CD4-positive, CD25-positive, alpha-beta regulatory T cell (primary cell): ENCODE measurements around the gene SYT15. TPM values are rescaled to one million over a fixed set of nuclear protein-coding genes. Genes with fewer than 3 reads are reported as not detected.

Source experiments
- ATAC-seq, 2 donors: fragments of 150-1000 bp; cut with Tn5 transposase; one replicate each; pipeline ENCODE4 v1.10.0; 2021; ENCODE audit warnings: low read depth in 2 of 2, moderate number of reproducible peaks in 2 of 2, moderate library complexity in 1 of 2
- DNase-seq, 3 donors: peaks; one replicate each; pipeline versions ENCODE4 v3.0.0 to v3.0.0-alpha.2; 2012 to 2022; ENCODE audit warnings: mixed read lengths in 1 of 3
- H3K27ac ChIP-seq: one replicate; pipeline ENCODE4 v1.7.0; 2013; ENCODE audit warnings: mild to moderate bottlenecking, low read length; ENCODE audit not compliant: insufficient read depth, poor library complexity, severe bottlenecking
- H3K27me3 ChIP-seq: one replicate; pipeline ENCODE4 v1.7.0; 2013; ENCODE audit warnings: low read length; ENCODE audit not compliant: control insufficient read depth, insufficient read depth
- H3K36me3 ChIP-seq: one replicate; pipeline ENCODE4 v1.7.0; 2013; ENCODE audit warnings: mild to moderate bottlenecking, low read length, moderate library complexity; ENCODE audit not compliant: control insufficient read depth, insufficient read depth
- H3K4me1 ChIP-seq: 2 replicates; pipeline ENCODE4 v1.7.0; 2013; ENCODE audit warnings: mild to moderate bottlenecking, low read length; ENCODE audit not compliant: insufficient read depth, control insufficient read depth, poor library complexity, severe bottlenecking
- H3K4me3 ChIP-seq: one replicate; pipeline ENCODE4 v1.7.0; 2013; ENCODE audit warnings: low read depth, mild to moderate bottlenecking, low read length, moderate library complexity
- H3K9me3 ChIP-seq, 2 experiments: 1 replicate in 1 of 2; 2 replicates in 1 of 2; pipeline ENCODE4 v1.7.0; 2013; ENCODE audit warnings: low read length in 2 of 2, mild to moderate bottlenecking in 1 of 2, moderate library complexity in 1 of 2; ENCODE audit not compliant: control insufficient read depth in 2 of 2
- H3K27ac Mint-ChIP-seq, 3 donors: one replicate each; pipeline ENCODE4 v1.8.0; 2020 to 2022; ENCODE audit warnings: mild to moderate bottlenecking in 3 of 3, mixed read lengths in 3 of 3, moderate library complexity in 2 of 3
- H3K27me3 Mint-ChIP-seq: one replicate; pipeline ENCODE4 v1.8.0; 2022; ENCODE audit warnings: mild to moderate bottlenecking, mixed read lengths
- H3K36me3 Mint-ChIP-seq: one replicate; pipeline ENCODE4 v1.8.0; 2020; ENCODE audit warnings: mixed read lengths
- H3K4me1 Mint-ChIP-seq, 4 donors: one replicate each; pipeline ENCODE4 v1.8.0; 2020 to 2022; ENCODE audit warnings: mixed read lengths in 4 of 4, mild to moderate bottlenecking in 1 of 4
- H3K4me3 Mint-ChIP-seq, 4 donors: one replicate each; pipeline ENCODE4 v1.8.0; 2020 to 2022; ENCODE audit warnings: mild to moderate bottlenecking in 4 of 4, mixed read lengths in 4 of 4, moderate library complexity in 3 of 4
- H3K9me3 Mint-ChIP-seq, 7 donors: one replicate each; pipeline ENCODE4 v1.8.0; 2020 to 2022; ENCODE audit warnings: mixed read lengths in 7 of 7, mild to moderate bottlenecking in 3 of 7, moderate library complexity in 2 of 7
- polyA plus RNA-seq, 4 donors: library from polyadenylated mRNA; unstranded; fragments of 300-500 nt; fragmentation: Illumina TruSeq; gene quantifications; one replicate each; pipeline ENCODE4 v1.2.3, GENCODE V29; 2021
- total RNA-seq: library from RNA; stranded (reverse); gene quantifications from one replicate; pipeline ENCODE4 v1.2.3, GENCODE V29; 2022

Gene SYT15
- total and polyA plus RNA-seq, 5 donors from 2014 or later: 0.09 to 0.67 (median 0.16) TPM; not detected in 1

GRCh38 chr10:46542567-46543465, 36.1 kb upstream of the SYT15 start:
- peaks cover 11% of the 10 kb centered on the region for H3K27me3 ChIP-seq
- ATAC-seq: no peak
- peak in 1 of 3 donors; percentile 0 for DNase-seq
- no peaks in the 10 kb centered on the region for H3K36me3 ChIP-seq
- Mint-ChIP-seq H3K9me3 (peaks cover 0 to 2% (median 0%) of the 10 kb centered on the region in 7 donors), H3K4me1 (peaks cover 0 to 5% (median 2%) of the 10 kb centered on the region in 4 donors), H3K27ac (peak overlapping the region in 1 of 3 donors; percentile 22), H3K27me3 (peaks cover 36% of the 10 kb centered on the region), H3K4me3 (no peak overlapping the region), H3K36me3 (no peaks in the 10 kb centered on the region)
- H3K4me3 ChIP-seq: no peak overlapping the region
- no peaks in the 10 kb centered on the region for H3K4me1 ChIP-seq
- H3K9me3 ChIP-seq: no peaks in the 10 kb centered on the region
- H3K27ac ChIP-seq: no peak overlapping the region

- no peak overlapping the region for H3K27ac Mint-ChIP-seq
Measured at GRCh38 chr10:46543466-46544377, 35.2 kb upstream of the SYT15 start.

DNA sequence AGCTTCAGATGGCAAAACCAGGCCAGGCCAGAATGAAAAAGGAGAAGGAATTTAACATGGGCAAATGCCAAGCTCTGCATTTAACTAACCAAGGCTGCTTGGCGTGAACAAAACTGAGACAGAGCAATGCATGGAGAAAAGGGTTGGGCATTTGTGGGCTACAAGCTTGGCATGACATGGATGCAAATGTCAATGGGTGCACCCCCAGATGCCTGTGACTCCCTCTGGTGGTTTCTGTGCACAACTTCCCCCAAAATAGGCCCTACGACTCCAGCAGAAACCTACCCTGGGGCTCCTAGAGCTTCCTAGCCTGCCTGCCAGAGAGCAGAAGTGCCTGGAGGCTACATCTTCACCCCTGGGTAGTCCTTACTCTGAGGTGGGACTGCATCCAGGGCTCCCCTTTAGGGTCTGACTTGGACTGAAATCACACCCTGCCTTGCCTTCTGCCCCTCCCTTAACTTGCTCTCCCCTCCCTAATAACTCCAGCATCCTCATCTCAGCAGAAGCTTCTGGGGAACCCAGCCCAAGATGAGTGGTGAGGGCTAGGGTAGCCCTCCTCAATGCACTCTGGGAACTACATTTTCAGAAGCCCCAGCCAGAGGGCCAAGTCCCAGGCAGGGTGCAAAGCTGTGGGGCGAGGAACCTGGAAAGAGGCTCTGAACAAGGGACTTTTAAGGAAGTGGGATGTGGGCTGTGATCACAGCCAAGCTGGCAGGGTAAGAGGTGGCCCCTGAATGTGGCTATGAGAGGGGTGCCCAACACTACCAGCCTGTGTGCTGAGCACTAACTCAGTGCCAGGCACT, 33.7 kb upstream of the SYT15 start:
- H3K4me1 ChIP-seq: no peaks in the 10 kb centered on the region
- no peaks in the 10 kb centered on the region for H3K9me3 ChIP-seq
- Mint-ChIP-seq H3K9me3 (peaks cover 0 to 2% (median 0%) of the 10 kb centered on the region in 7 donors), H3K4me3 (no peak overlapping the region), H3K27ac (no peak overlapping the region), H3K27me3 (peaks cover 22% of the 10 kb centered on the region), H3K36me3 (no peaks in the 10 kb centered on the region), H3K4me1 (peaks cover 0 to 5% (median 1%) of the 10 kb centered on the region in 4 donors)
- H3K4me3 ChIP-seq: no peak overlapping the region
- no peak overlapping the region for H3K27ac ChIP-seq
- no peaks in the 10 kb centered on the region for H3K36me3 ChIP-seq
- ATAC-seq (no peak), DNase-seq (peak in 2 of 3 donors; percentile 0 to 20)
- peaks cover 3% of the 10 kb centered on the region for H3K27me3 ChIP-seq

More at GRCh38 chr10:46543466-46544377, 35.2 kb upstream of the SYT15 start:
- peaks cover 7% of the 10 kb centered on the region for H3K27me3 ChIP-seq
- H3K9me3 ChIP-seq: no peaks in the 10 kb centered on the region
- H3K36me3 ChIP-seq: no peaks in the 10 kb centered on the region
- Mint-ChIP-seq H3K9me3 (peaks cover 0 to 2% (median 0%) of the 10 kb centered on the region in 7 donors), H3K27me3 (peaks cover 31% of the 10 kb centered on the region), H3K4me3 (no peak overlapping the region), H3K36me3 (no peaks in the 10 kb centered on the region), H3K4me1 (peaks cover 0 to 5% (median 2%) of the 10 kb centered on the region in 4 donors)
- DNase-seq: peak in 1 of 3 donors; percentile 0
- no peak overlapping the region for H3K27ac ChIP-seq
- H3K4me1 ChIP-seq: no peaks in the 10 kb centered on the region
- no peak for ATAC-seq
- no peak overlapping the region for H3K4me3 ChIP-seq

DNA sequence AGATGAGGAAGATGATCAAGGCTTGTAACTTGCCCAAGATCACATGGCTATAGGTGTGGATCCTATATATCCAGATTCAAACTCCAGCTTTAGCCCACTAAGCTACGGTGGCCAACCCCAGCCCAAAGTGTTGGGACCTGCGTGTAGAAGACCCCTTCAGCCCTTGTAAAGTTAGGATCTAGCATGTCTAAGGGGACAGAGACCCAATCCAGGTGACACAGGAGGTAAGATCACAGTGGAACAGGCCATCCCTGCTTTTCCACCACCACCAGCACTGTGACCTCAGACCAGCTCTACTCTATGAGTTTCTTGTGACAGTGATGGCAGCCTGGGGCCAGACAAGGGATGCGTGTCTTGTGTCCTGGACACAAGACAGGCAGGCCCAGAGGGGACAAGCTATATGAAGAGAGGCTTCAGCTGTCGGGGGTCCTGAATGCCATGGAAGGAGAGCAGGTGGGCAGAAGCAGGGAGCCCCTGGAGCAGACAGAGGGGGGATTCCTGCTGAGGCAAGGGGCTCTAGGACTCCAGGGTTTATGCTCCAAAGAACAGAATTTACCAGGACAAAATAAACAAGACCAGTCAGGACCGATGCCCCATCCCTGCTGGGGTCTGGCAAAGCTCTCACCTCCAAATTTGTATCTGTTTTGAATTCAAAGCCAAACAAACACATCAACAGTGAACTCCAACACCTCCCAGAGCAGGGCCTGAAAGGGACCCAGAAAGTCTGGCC, 32.9 kb upstream of the SYT15 start:
- Mint-ChIP-seq H3K4me1 (no peaks in the 10 kb centered on the region), H3K27me3 (peaks cover 17% of the 10 kb centered on the region), H3K27ac (no peak overlapping the region), H3K4me3 (no peak overlapping the region), H3K9me3 (no peaks in the 10 kb centered on the region), H3K36me3 (no peaks in the 10 kb centered on the region)
- Histone ChIP-seq H3K27ac (no peak overlapping the region), H3K9me3 (no peaks in the 10 kb centered on the region), H3K4me3 (no peak overlapping the region), H3K27me3 (no peaks in the 10 kb centered on the region), H3K4me1 (no peaks in the 10 kb centered on the region), H3K36me3 (no peaks in the 10 kb centered on the region)
- DNase-seq (peak in 1 of 3 donors; percentile 0), ATAC-seq (no peak)

DNA sequence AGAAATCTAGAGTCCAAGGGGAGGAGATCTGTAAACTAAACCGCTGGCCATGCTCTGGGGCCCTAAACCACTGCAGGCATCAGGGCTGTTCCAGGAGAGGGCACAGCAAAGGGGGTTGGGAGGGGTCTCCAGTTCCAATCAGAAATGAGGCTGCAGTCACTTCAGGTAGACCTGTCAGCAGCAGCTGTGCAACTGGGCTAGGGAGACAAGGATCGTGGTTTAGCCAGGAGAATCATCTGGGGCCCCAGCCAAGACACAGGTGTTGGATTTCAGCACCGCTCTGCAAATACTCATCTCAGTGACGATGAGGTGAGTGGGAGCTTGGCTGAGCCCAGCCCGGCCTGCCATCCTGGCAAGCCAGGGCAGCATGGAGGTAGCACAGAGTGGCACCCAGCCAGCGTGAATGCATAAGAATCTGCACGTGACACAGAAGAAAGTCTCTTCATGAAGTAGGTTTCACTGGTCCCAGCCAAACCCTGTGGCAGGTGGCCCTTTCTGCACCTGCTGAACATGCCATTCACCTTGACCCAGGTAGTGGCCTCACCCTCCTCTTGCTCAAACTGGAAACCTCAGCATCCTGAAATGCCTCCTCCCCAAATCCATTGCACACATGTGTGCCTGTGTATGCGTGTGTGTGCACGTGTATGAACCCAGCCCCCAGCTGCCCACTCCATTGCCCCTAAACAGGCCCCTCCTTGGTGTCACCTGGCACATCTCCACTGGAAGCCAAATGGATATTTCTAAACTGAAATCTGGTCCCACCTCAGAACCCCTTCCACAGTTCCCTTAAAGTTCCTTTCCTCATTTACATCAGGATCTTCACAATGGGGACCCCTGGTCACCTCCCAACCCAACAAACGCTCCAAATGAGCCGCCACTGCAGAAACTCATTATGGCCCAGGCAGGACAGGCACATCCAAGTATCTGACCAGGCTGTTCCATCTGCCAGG, 32.1 kb upstream of the SYT15 start:
- no peaks in the 10 kb centered on the region for H3K4me1 ChIP-seq
- peak in 1 of 3 donors; percentile 0 for DNase-seq

More for the DNA sequence above, 32.1 kb upstream of the SYT15 start:
- no peak overlapping the region for H3K4me3 Mint-ChIP-seq
- Histone ChIP-seq H3K27ac (no peak overlapping the region), H3K4me3 (no peak overlapping the region), H3K9me3 (no peaks in the 10 kb centered on the region), H3K36me3 (no peaks in the 10 kb centered on the region), H3K27me3 (no peaks in the 10 kb centered on the region)
- no peak overlapping the region for H3K27ac Mint-ChIP-seq
- no peaks in the 10 kb centered on the region for H3K9me3 Mint-ChIP-seq
- no peaks in the 10 kb centered on the region for H3K36me3 Mint-ChIP-seq
- no peaks in the 10 kb centered on the region for H3K4me1 Mint-ChIP-seq
- peaks cover 17% of the 10 kb centered on the region for H3K27me3 Mint-ChIP-seq
- no peak for ATAC-seq
